GM23248 (cell line): ENCODE data around the gene UBE2N. TPM values are rescaled to one million over a fixed set of nuclear protein-coding genes. Genes with fewer than 3 reads are reported as not detected.

Experiments
- DNase-seq: peaks from one replicate; pipeline ENCODE4 v3.0.0-alpha.2; 2015
- H2AFZ ChIP-seq: fragments of 200-600 bp; sonication (generic); 2 replicates; pipeline ENCODE4 v1.6.1; 2016; ENCODE audit warnings: antibody characterized with exemption
- H3F3A ChIP-seq: fragments of 200-600 bp; sonication (generic); 2 replicates; pipeline ENCODE4 v1.6.1; 2016; ENCODE audit warnings: mild to moderate bottlenecking, antibody characterized with exemption, mixed run types; ENCODE audit not compliant: insufficient read depth
- H3K27ac ChIP-seq: fragments of 200-600 bp; sonication (generic); 2 replicates; pipeline ENCODE4 v1.5.1; 2016; ENCODE audit warnings: mild to moderate bottlenecking
- H3K27me3 ChIP-seq: fragments of 200-600 bp; sonication (generic); replicated peaks from 2 replicates; pipeline ENCODE4 v1.6.1; 2016; ENCODE audit warnings: mild to moderate bottlenecking; ENCODE audit not compliant: insufficient read depth
- H3K36me3 ChIP-seq: fragments of 200-600 bp; sonication (generic); 2 replicates; pipeline ENCODE4 v1.6.1; 2016; ENCODE audit warnings: low read depth, mild to moderate bottlenecking
- H3K4me1 ChIP-seq: fragments of 200-600 bp; sonication (generic); 2 replicates; pipeline ENCODE4 v1.6.1; 2016; ENCODE audit warnings: mild to moderate bottlenecking; ENCODE audit not compliant: insufficient read depth
- H3K4me2 ChIP-seq: fragments of 200-600 bp; sonication (generic); one replicate; pipeline ENCODE4 v1.6.1; 2016; ENCODE audit warnings: mild to moderate bottlenecking; ENCODE audit not compliant: unreplicated experiment
- H3K4me3 ChIP-seq: fragments of 200-600 bp; sonication (generic); 2 replicates; pipeline ENCODE4 v1.5.1; 2016; ENCODE audit warnings: mild to moderate bottlenecking
- H3K79me2 ChIP-seq: fragments of 200-600 bp; sonication (generic); 2 replicates; pipeline ENCODE4 v1.6.1; 2016; ENCODE audit warnings: mild to moderate bottlenecking; ENCODE audit not compliant: insufficient read depth
- H3K9ac ChIP-seq: fragments of 200-600 bp; sonication (generic); 2 replicates; pipeline ENCODE4 v1.6.1; 2016; ENCODE audit warnings: mild to moderate bottlenecking
- H3K9me2 ChIP-seq: fragments of 200-600 bp; sonication (generic); 2 replicates; pipeline ENCODE4 v1.6.1; 2016; ENCODE audit warnings: mixed run types, mild to moderate bottlenecking, moderate library complexity; ENCODE audit not compliant: insufficient read depth
- H3K9me3 ChIP-seq: fragments of 200-600 bp; sonication (generic); one replicate; pipeline ENCODE4 v1.6.1; 2017; ENCODE audit warnings: low read depth
- H4K20me1 ChIP-seq: fragments of 200-600 bp; sonication (generic); 2 replicates; pipeline ENCODE4 v1.6.0; 2016; ENCODE audit not compliant: insufficient read depth
- EZH2 ChIP-seq: fragments of 200-600 bp; sonication (generic); IDR thresholded peaks from 2 replicates; pipeline ENCODE4 v1.6.1; 2018; ENCODE audit warnings: antibody characterized with exemption, mild to moderate bottlenecking; ENCODE audit not compliant: insufficient read depth, poor library complexity, severe bottlenecking
- EZH2phosphoT487 ChIP-seq: fragments of 200-600 bp; sonication (generic); IDR thresholded peaks from 2 replicates; pipeline ENCODE4 v1.6.1; 2018; ENCODE audit warnings: antibody characterized with exemption, moderate library complexity, mild to moderate bottlenecking, low read depth; ENCODE audit not compliant: insufficient read depth
- WGBS, 2 experiments: methylation state at CpG; one replicate each; pipeline ENCODE4 v1.1.6; 2015 to 2017; ENCODE audit warnings: low lambda C conversion rate in 2 of 2, low coverage in 1 of 2; ENCODE audit errors: missing lambda C conversion rate in 2 of 2; 5-methylcytosine and 5-hydroxymethylcytosine counted together
- in situ Hi-C: fragments of 300-500 bp; cut with MboI; formaldehyde crosslinking; loops from 2 replicates; pipeline ENCODE4 v1.15.0; 2020
- polyA plus RNA-seq: library from polyadenylated mRNA; unstranded; fragments of >200 nt; fragmentation: Nextera tagmentation; extraction: Ambion mirVana; gene quantifications from 2 replicates; pipeline ENCODE4 v1.2.1, GENCODE V29; 2016
- total RNA-seq: library from RNA; depleted of rRNA; stranded (reverse); fragments of >200 nt; shearing (Covaris generic); gene quantifications from 2 replicates; pipeline ENCODE4 v1.2.3, GENCODE V29; 2014

Gene UBE2N
- total and polyA plus RNA-seq, 2 experiments from 2014 or later = 104 to 175 TPM

DNA sequence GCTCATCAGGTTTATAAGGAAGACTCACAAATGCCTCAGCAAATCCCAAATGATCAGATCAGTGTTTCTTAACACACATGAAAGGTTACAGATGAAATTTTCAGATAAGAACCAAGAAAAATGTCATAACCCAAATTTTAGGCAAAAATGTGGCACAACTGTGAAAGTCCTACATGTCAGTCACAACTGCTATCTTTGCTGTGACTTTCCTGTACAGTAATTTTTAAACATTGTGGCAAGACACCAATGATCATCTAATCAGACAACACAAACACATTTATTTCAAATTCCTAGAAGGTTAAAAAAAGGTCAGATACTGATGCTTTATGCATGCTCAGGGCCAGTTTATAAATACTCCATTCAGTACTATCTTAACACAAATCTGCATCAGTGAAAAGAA, 32.9 kb downstream of the UBE2N start:
- DNase-seq = no peak
- no peaks in the 10 kb centered on the region for H3K9me2 ChIP-seq
- TF ChIP-seq EZH2 (no peak), EZH2phosphoT487 (no peak)
- H3K9ac ChIP-seq = no peak overlapping the region
- peaks cover 16% of the 10 kb centered on the region; the same call in 1 of the 2 replicates for H3K36me3 ChIP-seq
- H3K27me3 ChIP-seq = no peaks in the 10 kb centered on the region
- H3K27ac ChIP-seq = no peak overlapping the region; the same call in 1 of the 2 replicates
- no peak overlapping the region for H3K4me2 ChIP-seq
- H3K9me3 ChIP-seq = no peaks in the 10 kb centered on the region
- peaks cover 74% of the 10 kb centered on the region for H3K79me2 ChIP-seq
- H3K4me1 ChIP-seq = peaks cover 31% of the 10 kb centered on the region
- H4K20me1 ChIP-seq = no peaks in the 10 kb centered on the region
- no peak overlapping the region for H3K4me3 ChIP-seq
- no peak overlapping the region for H2AFZ ChIP-seq
- peaks cover 63% of the 10 kb centered on the region for H3F3A ChIP-seq
- in situ Hi-C loops = no loop called here

DNA sequence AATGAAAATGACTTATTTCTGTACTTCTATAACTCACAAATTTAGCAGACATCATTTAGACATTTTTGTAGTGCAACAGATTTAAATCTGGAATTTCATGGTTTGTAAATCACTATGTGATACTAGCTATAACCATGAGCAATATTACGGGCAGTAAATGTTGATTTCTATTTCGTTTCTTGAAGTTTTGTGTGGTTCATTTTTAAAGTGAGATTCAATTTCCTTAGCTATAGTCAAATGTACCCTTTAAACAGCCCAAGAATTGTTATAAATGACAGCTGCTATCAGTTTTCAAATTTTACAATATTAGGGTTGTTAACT, 33.8 kb downstream of the UBE2N start:
- no peaks in the 10 kb centered on the region for H3K9me3 ChIP-seq
- no peak overlapping the region for H3K9ac ChIP-seq
- H3K4me2 ChIP-seq = no peak overlapping the region
- no peak overlapping the region for H3K27ac ChIP-seq
- H3K4me1 ChIP-seq = peaks cover 31% of the 10 kb centered on the region
- DNase-seq = no peak
- peaks cover 22% of the 10 kb centered on the region; the same call in 1 of the 2 replicates for H3K36me3 ChIP-seq
- TF ChIP-seq EZH2phosphoT487 (no peak), EZH2 (no peak)
- H3K4me3 ChIP-seq = no peak overlapping the region
- no peaks in the 10 kb centered on the region for H3K27me3 ChIP-seq
- peaks cover 65% of the 10 kb centered on the region for H3K79me2 ChIP-seq
- H2AFZ ChIP-seq = no peak overlapping the region
- H4K20me1 ChIP-seq = no peaks in the 10 kb centered on the region
- in situ Hi-C loops = no loop called here
- no peaks in the 10 kb centered on the region for H3K9me2 ChIP-seq
- WGBS, 2 experiments = 94 to 96% methylated on average over 2 of the region's 2 CpGs
- H3F3A ChIP-seq = peaks cover 71% of the 10 kb centered on the region

DNA sequence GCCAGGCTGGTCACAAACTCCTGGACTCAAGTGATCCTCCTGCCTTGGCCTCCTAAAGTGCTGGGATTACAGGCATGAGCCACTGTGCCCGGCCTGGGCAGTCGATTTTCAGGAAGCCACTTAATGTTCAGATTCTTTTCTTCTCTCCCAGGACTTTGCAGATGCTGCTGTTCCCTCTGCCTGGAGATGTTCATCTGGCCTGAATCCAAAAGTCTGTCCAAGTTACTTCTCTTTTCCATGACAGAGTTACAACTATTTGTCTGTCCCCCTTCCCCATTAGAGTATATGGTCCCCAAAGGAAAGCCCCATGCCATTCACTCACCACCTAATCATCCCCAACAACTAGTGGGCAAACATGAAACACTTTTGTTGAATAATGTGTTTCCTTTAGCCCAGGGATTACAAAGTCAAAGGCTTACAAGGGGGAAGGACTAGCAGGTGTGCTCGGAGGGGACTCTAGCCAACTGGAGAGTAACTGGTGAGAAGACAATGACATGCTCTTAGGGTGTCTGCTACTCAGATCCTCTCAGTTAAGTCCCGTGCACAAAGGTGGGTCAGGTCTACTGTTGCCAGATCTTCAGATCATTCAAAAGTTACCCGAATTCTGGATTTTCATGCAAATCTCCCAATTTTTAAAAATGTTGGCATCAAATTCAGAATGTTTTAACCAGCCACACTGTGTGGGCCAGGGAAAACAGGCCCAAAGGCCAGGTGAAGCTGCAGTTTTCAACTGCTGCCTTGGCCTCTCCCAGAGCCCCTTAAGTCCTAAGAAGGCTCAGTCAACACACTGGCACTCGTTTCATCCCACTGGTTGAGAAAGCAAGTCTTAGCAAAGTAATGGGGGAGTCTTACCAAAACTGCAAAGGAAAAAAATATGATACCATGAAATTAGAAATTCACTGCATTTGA, 34.4 kb downstream of the UBE2N start:
- Histone ChIP-seq H3K9me2 (no peaks in the 10 kb centered on the region), H3K36me3 (peaks cover 24% of the 10 kb centered on the region; the same call in 1 of the 2 replicates), H3F3A (peaks cover 74% of the 10 kb centered on the region), H3K27ac (no peak overlapping the region), H3K79me2 (peaks cover 59% of the 10 kb centered on the region), H3K4me3 (no peak overlapping the region), H3K27me3 (no peaks in the 10 kb centered on the region), H2AFZ (no peak overlapping the region), H3K4me1 (peaks cover 31% of the 10 kb centered on the region), H3K9ac (no peak overlapping the region), H3K9me3 (no peaks in the 10 kb centered on the region), H4K20me1 (no peaks in the 10 kb centered on the region), H3K4me2 (no peak overlapping the region)
- in situ Hi-C loops = no loop called here
- 78 to 84% methylated on average over 6 of the region's 6 CpGs for WGBS, 2 experiments
- TF ChIP-seq EZH2phosphoT487 (no peak), EZH2 (no peak)
- DNase-seq = no peak

DNA sequence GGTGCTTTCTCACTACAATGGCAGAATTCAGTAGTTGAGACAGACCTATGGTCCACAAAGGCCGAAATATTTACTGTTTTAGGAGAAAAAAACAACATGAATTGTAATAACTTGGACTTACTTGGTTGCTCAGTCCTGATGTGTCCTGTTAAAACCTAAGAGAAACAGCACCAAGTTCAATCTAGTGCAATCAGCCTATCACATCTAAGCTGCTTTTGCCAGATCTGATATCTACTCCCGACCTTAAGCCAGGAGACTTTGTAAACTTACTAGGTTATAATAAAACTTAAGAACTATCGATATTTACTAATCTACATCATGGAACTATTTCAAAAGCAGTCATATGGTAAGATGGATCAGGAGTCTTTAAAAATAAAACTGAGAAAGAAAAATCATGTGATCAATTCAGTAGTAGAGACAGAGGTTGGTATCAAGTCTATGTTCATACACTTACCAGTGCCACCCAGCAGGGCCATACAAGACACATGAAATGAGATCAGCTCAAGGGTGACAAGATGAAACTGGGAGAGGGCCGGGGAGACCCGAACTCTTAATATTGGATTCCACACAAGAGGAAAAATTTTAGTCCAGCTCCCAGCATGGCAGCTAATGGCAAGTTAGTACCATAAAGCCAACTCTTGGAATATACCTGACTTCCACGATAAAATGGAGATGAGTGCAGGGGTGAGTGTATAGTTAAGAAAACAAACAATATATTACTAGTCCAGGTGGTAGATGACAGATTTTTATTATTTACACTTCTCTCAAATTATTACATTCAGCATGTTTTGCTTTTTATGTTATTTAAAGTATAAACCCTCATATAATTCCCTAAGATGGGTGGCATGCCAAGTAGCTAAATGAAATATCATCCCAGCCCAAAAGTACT, 36.5 kb downstream of the UBE2N start:
- H3K9me2 ChIP-seq = no peaks in the 10 kb centered on the region
- WGBS, 2 experiments = 92 to 94% methylated on average over 6 of the region's 6 CpGs
- H3K4me2 ChIP-seq = no peak overlapping the region
- in situ Hi-C loops = no loop called here
- H3K36me3 ChIP-seq = peaks cover 20% of the 10 kb centered on the region; the same call in 1 of the 2 replicates
- peaks cover 67% of the 10 kb centered on the region for H3F3A ChIP-seq
- no peak overlapping the region for H2AFZ ChIP-seq
- H4K20me1 ChIP-seq = no peaks in the 10 kb centered on the region
- no peak for TF ChIP-seq EZH2
- TF ChIP-seq EZH2phosphoT487 = no peak
- H3K27me3 ChIP-seq = no peaks in the 10 kb centered on the region
- H3K79me2 ChIP-seq = peaks cover 38% of the 10 kb centered on the region
- no peak for DNase-seq
- H3K27ac ChIP-seq = no peak overlapping the region
- peaks cover 22% of the 10 kb centered on the region for H3K4me1 ChIP-seq
- H3K9ac ChIP-seq = no peak overlapping the region
- H3K9me3 ChIP-seq = no peaks in the 10 kb centered on the region
- no peak overlapping the region for H3K4me3 ChIP-seq
